HepG2 (cell line): ENCODE results near the gene ENTREP1.

Experiments
- CTCF ChIP-seq: sonication (generic); formaldehyde crosslinking; IDR thresholded peaks from 2 replicates; pipeline ENCODE4 v1.5.0; 2020; ENCODE audit warnings: mild to moderate bottlenecking, missing genetic modification reagents, moderate library complexity
- FOXK1 ChIP-seq: sonication (generic); formaldehyde crosslinking; IDR thresholded peaks from 2 replicates; pipeline ENCODE4 v1.4.0; 2020; ENCODE audit warnings: low read depth, missing genetic modification reagents, borderline replicate concordance
- NFYB ChIP-seq: sonication (generic); formaldehyde crosslinking; IDR thresholded peaks from 2 replicates; pipeline ENCODE4 v1.4.0; 2020; ENCODE audit warnings: missing genetic modification reagents
- SMAD3 ChIP-seq: sonication (generic); formaldehyde crosslinking; IDR thresholded peaks from 2 replicates; pipeline ENCODE4 v1.4.0; 2020; ENCODE audit warnings: missing genetic modification reagents
- SMC3 ChIP-seq: IDR thresholded peaks from 2 replicates; pipeline ENCODE4 v1.6.1; 2011; ENCODE audit warnings: low read length, improper control_type of control experiment
- TOPORS ChIP-seq: sonication (generic); formaldehyde crosslinking; IDR thresholded peaks from 2 replicates; pipeline ENCODE4 v1.8.0; 2023; ENCODE audit warnings: mild to moderate bottlenecking, missing genetic modification reagents
- ZBTB40 ChIP-seq, 2 experiments: fragments of 450-650 bp in 1 of 2; sonication (generic) in 1 of 2; formaldehyde crosslinking in 1 of 2; IDR thresholded peaks; 2 replicates each; pipeline versions ENCODE4 v1.6.1 to v1.8.0; 2016 to 2022; ENCODE audit warnings: antibody characterized with exemption in 1 of 2, mild to moderate bottlenecking in 1 of 2, missing genetic modification reagents in 1 of 2
- ZNF274 ChIP-seq: sonication (generic); formaldehyde crosslinking; IDR thresholded peaks from 2 replicates; pipeline ENCODE4 v1.5.1; 2020; ENCODE audit warnings: mild to moderate bottlenecking, missing genetic modification reagents
- ZNF83 ChIP-seq: sonication (generic); formaldehyde crosslinking; IDR thresholded peaks from 2 replicates; pipeline ENCODE4 v1.4.0; 2020; ENCODE audit warnings: missing genetic modification reagents, mild to moderate bottlenecking, borderline replicate concordance

GRCh38 chr9:69342769-69343168, 17.8 kb downstream of the ENTREP1 start:
- TF ChIP-seq FOXK1 (CRISPR knock-in tag), result no peak
- no peak for TF ChIP-seq SMC3
- TF ChIP-seq TOPORS (CRISPR knock-in tag), result no peak
- TF ChIP-seq SMAD3 (CRISPR knock-in tag), result no peak
- no peak for TF ChIP-seq ZBTB40 (IDR thresholded peaks at IDR 0.05)
- TF ChIP-seq ZBTB40 (CRISPR knock-in tag; IDR thresholded peaks at IDR 0.05), result no peak
- no peak for TF ChIP-seq NFYB (CRISPR knock-in tag)
- TF ChIP-seq CTCF, result no peak
- no peak for TF ChIP-seq ZNF274
- TF ChIP-seq ZNF83, result no peak
